ENCODE results near the gene STN1.

STN1 gene

GRCh38 chr10:103928784-103929183 lies 10.8 kb upstream of the STN1 start:
- TF ChIP-seq RAD21 (IDR thresholded peaks at IDR 0.05; ENCODE audit: low read depth) (no peak), REST (IDR thresholded peaks at IDR 0.05; ENCODE audit: low read depth) (no peak), EP300 (IDR thresholded peaks at IDR 0.05; ENCODE audit: borderline replicate concordance) (no peak), EGR1 (IDR thresholded peaks at IDR 0.05) (no peak), YY1 (IDR thresholded peaks at IDR 0.05; ENCODE audit: low read depth) (no peak), FOXM1 (IDR thresholded peaks at IDR 0.05; ENCODE audit: borderline replicate concordance, low read depth) (no peak), ZBTB7A (IDR thresholded peaks at IDR 0.05; ENCODE audit: low read depth) (no peak), TEAD4 (IDR thresholded peaks at IDR 0.05) (no peak), CREB1 (IDR thresholded peaks at IDR 0.05; ENCODE audit: low read depth) (no peak), USF1 (IDR thresholded peaks at IDR 0.05) (no peak), CEBPB (IDR thresholded peaks at IDR 0.05) (no peak), MAX (IDR thresholded peaks at IDR 0.05) (no peak), NFIC (IDR thresholded peaks at IDR 0.05) (no peak), TCF12 (IDR thresholded peaks at IDR 0.05; ENCODE audit: low read depth) (no peak)

GRCh38 chr10:103926722-103927319 lies 8.8 kb upstream of the STN1 start:
- no peak for TF ChIP-seq EP300 (IDR thresholded peaks at IDR 0.05; ENCODE audit: borderline replicate concordance)
- TF ChIP-seq ZBTB7A (IDR thresholded peaks at IDR 0.05; ENCODE audit: low read depth), result no peak
- TF ChIP-seq TEAD4 (IDR thresholded peaks at IDR 0.05), result no peak
- TF ChIP-seq USF1 (IDR thresholded peaks at IDR 0.05), result no peak
- TF ChIP-seq TCF12 (IDR thresholded peaks at IDR 0.05; ENCODE audit: low read depth), result no peak
- TF ChIP-seq MAX (IDR thresholded peaks at IDR 0.05), result no peak
- TF ChIP-seq TAF1 (IDR thresholded peaks at IDR 0.05; ENCODE audit: low read depth), result no peak
- TF ChIP-seq EGR1 (IDR thresholded peaks at IDR 0.05), result no peak
- no peak for TF ChIP-seq NFIC (IDR thresholded peaks at IDR 0.05)
- TF ChIP-seq RAD21 (IDR thresholded peaks at IDR 0.05; ENCODE audit: low read depth), result no peak
- no peak for TF ChIP-seq REST (IDR thresholded peaks at IDR 0.05; ENCODE audit: low read depth)
- TF ChIP-seq CEBPB (IDR thresholded peaks at IDR 0.05), result no peak
- TF ChIP-seq FOXM1 (IDR thresholded peaks at IDR 0.05; ENCODE audit: borderline replicate concordance, low read depth), result no peak
- no peak for TF ChIP-seq CREB1 (IDR thresholded peaks at IDR 0.05; ENCODE audit: low read depth)
- no peak for TF ChIP-seq YY1 (IDR thresholded peaks at IDR 0.05; ENCODE audit: low read depth)

- TF ChIP-seq CREB1 (IDR thresholded peaks at IDR 0.05; ENCODE audit: low read depth), result no peak
Observed at GRCh38 chr10:103925591-103925990, 7.6 kb upstream of the STN1 start.

GRCh38 chr10:103923502-103923901 lies 5.5 kb upstream of the STN1 start:
- no peak for TF ChIP-seq YY1 (IDR thresholded peaks at IDR 0.05; ENCODE audit: low read depth)
- TF ChIP-seq EP300 (IDR thresholded peaks at IDR 0.05; ENCODE audit: borderline replicate concordance), result no peak
- TF ChIP-seq TCF12 (IDR thresholded peaks at IDR 0.05; ENCODE audit: low read depth), result no peak
- no peak for TF ChIP-seq TEAD4 (IDR thresholded peaks at IDR 0.05)
- TF ChIP-seq FOXM1 (IDR thresholded peaks at IDR 0.05; ENCODE audit: borderline replicate concordance, low read depth), result no peak
- no peak for TF ChIP-seq REST (IDR thresholded peaks at IDR 0.05; ENCODE audit: low read depth)
- TF ChIP-seq NFIC (IDR thresholded peaks at IDR 0.05), result no peak
- TF ChIP-seq EGR1 (IDR thresholded peaks at IDR 0.05), result no peak
- TF ChIP-seq ZBTB7A (IDR thresholded peaks at IDR 0.05; ENCODE audit: low read depth), result no peak
- no peak for TF ChIP-seq TAF1 (IDR thresholded peaks at IDR 0.05; ENCODE audit: low read depth)
- no peak for TF ChIP-seq MAX (IDR thresholded peaks at IDR 0.05)
- TF ChIP-seq USF1 (IDR thresholded peaks at IDR 0.05), result no peak
